Endothelial cell of umbilical vein (primary cell): ENCODE results near the gene CCDC9B. TPM values are rescaled to one million over a fixed set of nuclear protein-coding genes. Genes with fewer than 3 reads are reported as not detected.

Experiments used
- BruUV-seq: library from RNA; stranded (reverse); fragments of 400-500 nt; replicated peaks from 2 replicates; lab custom pipeline; 2021; lab: Mats Ljungman, UMichigan
- CTCF ChIA-PET: fragments of 300-600, 350-600 bp; sonication (Branson Sonifier 250); formaldehyde crosslinking; loops from one replicate; lab custom pipeline; 2021; ENCODE audit warnings: antibody characterized with exemption, inconsistent platforms; lab: Charles Lee
- POLR2A ChIA-PET: fragments of 300-600, 350-600 bp; sonication (Branson Sonifier 250); formaldehyde crosslinking; loops from one replicate; lab custom pipeline; 2021; ENCODE audit warnings: antibody characterized with exemption, inconsistent platforms; lab: Charles Lee
- DNase-seq: peaks from one replicate; pipeline ENCODE4 v3.0.0-alpha.2; 2011; ENCODE audit warnings: low read depth, low spot score
- FAIRE-seq: peaks from 2 replicates; lab custom pipeline; 2011; peaks lifted over from hg19 to GRCh38; lab: Jason Lieb, UNC
- H2AFZ ChIP-seq: 2 replicates; pipeline ENCODE4 v1.6.0; 2012; ENCODE audit warnings: low read depth, low read length, control low read depth, inconsistent platforms
- H3K27ac ChIP-seq: 2 replicates; pipeline ENCODE4 v1.5.1; 2011; ENCODE audit warnings: low read depth, mild to moderate bottlenecking, control low read depth, low read length, moderate library complexity; ENCODE audit not compliant: insufficient read depth
- H3K27me3 ChIP-seq, 2 experiments: 2 replicates each; pipeline versions ENCODE4 v1.6.0 to v1.6.1; 2011; ENCODE audit warnings: low read length in 2 of 2, mixed read lengths in 1 of 2; ENCODE audit not compliant: control insufficient read depth in 2 of 2, insufficient read depth in 2 of 2
- H3K36me3 ChIP-seq, 2 experiments: 2 replicates in 1 of 2; 3 replicates in 1 of 2; pipeline ENCODE4 v1.5.1; 2011; ENCODE audit warnings: low read length in 2 of 2, mild to moderate bottlenecking in 1 of 2, moderate library complexity in 1 of 2; ENCODE audit not compliant: control insufficient read depth in 2 of 2, insufficient read depth in 2 of 2; ENCODE audit errors: extremely low read depth in 1 of 2
- H3K4me1 ChIP-seq: 3 replicates; pipeline ENCODE4 v1.5.1; 2011; ENCODE audit warnings: mild to moderate bottlenecking, low read length; ENCODE audit not compliant: control insufficient read depth, insufficient read depth; ENCODE audit errors: extremely low read depth
- H3K4me2 ChIP-seq: 2 replicates; pipeline ENCODE4 v1.6.1; 2011; ENCODE audit warnings: low read length, control low read depth, mixed read lengths; ENCODE audit not compliant: insufficient read depth
- H3K4me3 ChIP-seq, 3 experiments: fragments of 200-600 bp in 1 of 3; sonication (generic), shearing (Covaris generic) in 1 of 3; replicated peaks in 1 of 3; 2 replicates each; pipeline ENCODE4 v1.5.1; 2011 to 2016; ENCODE audit warnings: control low read depth in 3 of 3, low read length in 3 of 3, mild to moderate bottlenecking in 2 of 3, inconsistent platforms in 1 of 3, low read depth in 1 of 3, moderate library complexity in 1 of 3; ENCODE audit not compliant: insufficient read depth in 1 of 3
- H3K79me2 ChIP-seq: 2 replicates; pipeline ENCODE4 v1.6.0; 2012; ENCODE audit warnings: low read length, inconsistent platforms; ENCODE audit not compliant: control insufficient read depth, insufficient read depth
- H3K9ac ChIP-seq: replicated peaks from 2 replicates; pipeline ENCODE3; 2011; ENCODE audit warnings: low read length, control low read depth; ENCODE audit not compliant: insufficient read depth; ENCODE audit errors: extremely low read depth
- H3K9me1 ChIP-seq: replicated peaks from 3 replicates; pipeline ENCODE4 v1.6.0; 2011; ENCODE audit warnings: mild to moderate bottlenecking, low read length; ENCODE audit not compliant: control insufficient read depth, insufficient read depth; ENCODE audit errors: extremely low read depth
- H3K9me3 ChIP-seq: replicated peaks from 2 replicates; pipeline ENCODE4 v1.5.1; 2012; ENCODE audit warnings: low read length, inconsistent platforms; ENCODE audit not compliant: control insufficient read depth, insufficient read depth
- H4K20me1 ChIP-seq: replicated peaks from 2 replicates; pipeline ENCODE3; 2011; ENCODE audit warnings: mild to moderate bottlenecking, low read length; ENCODE audit not compliant: control insufficient read depth, insufficient read depth; ENCODE audit errors: extremely low read depth
- EZH2 ChIP-seq: IDR thresholded peaks from 2 replicates; pipeline ENCODE4 v1.6.1; 2012; ENCODE audit warnings: borderline replicate concordance, low read depth, mild to moderate bottlenecking, moderate library complexity, low read length, inconsistent platforms; ENCODE audit not compliant: severe bottlenecking
- FOS ChIP-seq: IDR thresholded peaks from 2 replicates; pipeline ENCODE4 v1.6.1; 2011; ENCODE audit warnings: mild to moderate bottlenecking, low read length, moderate library complexity, borderline replicate concordance; ENCODE audit not compliant: insufficient read depth
- GATA2 ChIP-seq: IDR thresholded peaks from 2 replicates; pipeline ENCODE4 v1.7.0; 2011; ENCODE audit warnings: low read depth, mild to moderate bottlenecking, moderate library complexity, mixed read lengths, low read length; ENCODE audit not compliant: insufficient read length, insufficient read depth
- JUN ChIP-seq: IDR thresholded peaks from 2 replicates; pipeline ENCODE4 v1.6.1; 2011; ENCODE audit warnings: borderline replicate concordance, low read depth; ENCODE audit not compliant: insufficient read length, insufficient read depth
- MYC ChIP-seq: IDR thresholded peaks from one replicate; pipeline ENCODE4 v1.6.1; 2011; ENCODE audit warnings: mild to moderate bottlenecking, low read depth, low read length
- POLR2A ChIP-seq: IDR thresholded peaks from 2 replicates; pipeline ENCODE4 v1.6.1; 2012; ENCODE audit warnings: low read depth, mild to moderate bottlenecking, control low read depth, low read length
- POLR2AphosphoS5 ChIP-seq: IDR thresholded peaks from 2 replicates; pipeline ENCODE4 v1.6.1; 2012; ENCODE audit warnings: low read depth, mild to moderate bottlenecking, control low read depth, low read length, moderate library complexity; ENCODE audit not compliant: insufficient read depth
- dilution Hi-C: fragments of 300-500 bp; cut with MboI; formaldehyde crosslinking; loops from one replicate; pipeline ENCODE4 v1.15.0; 2019; ENCODE audit warnings: low sequenced_read_pairs; ENCODE audit not compliant: extremely low pct_ligation_motif_present
- intact Hi-C: fragments of 100-400 bp; cut with micrococcal nuclease; formaldehyde crosslinking; loops from one replicate; pipeline ENCODE4 v1.10.0; 2022
- polyA plus RNA-seq, 4 experiments: library from polyadenylated mRNA; depleted of rRNA in 3 of 4; stranded (reverse) in 3 of 4; unstranded in 1 of 4; fragments of >200 nt; gene quantifications; 2 replicates each; pipeline versions ENCODE4 v1.2.1 to v1.2.3, GENCODE V29; 2011 to 2012; ENCODE audit warnings: missing spikeins in 1 of 4
- total RNA-seq: library from RNA; stranded (reverse); gene quantifications from 2 replicates; pipeline ENCODE4 v1.2.3, GENCODE V29; 2021
- TF ChIP-seq, protein P1 (sequence below), 2 donors: IDR thresholded peaks; 1 replicate in 1 of 2; 2 replicates in 1 of 2; pipeline ENCODE4 v1.5.1; 2011; ENCODE audit warnings: low read length in 2 of 2, mild to moderate bottlenecking in 2 of 2, moderate library complexity in 2 of 2, control low read depth in 1 of 2, inconsistent platforms in 1 of 2, low read depth in 1 of 2; ENCODE audit not compliant: insufficient read depth in 1 of 2; ENCODE audit errors: extremely low read depth in 1 of 2
- TF ChIP-seq, protein P2 (sequence below): IDR thresholded peaks from 2 replicates; pipeline ENCODE4 v1.6.1; 2011; ENCODE audit not compliant: insufficient read depth, insufficient read length

CCDC9B gene
- total and polyA plus RNA-seq, 2 donors (not counting 3 experiments of a cell fraction or from before 2014, with no cell fraction given) = 7.6 to 46.0 TPM

DNA sequence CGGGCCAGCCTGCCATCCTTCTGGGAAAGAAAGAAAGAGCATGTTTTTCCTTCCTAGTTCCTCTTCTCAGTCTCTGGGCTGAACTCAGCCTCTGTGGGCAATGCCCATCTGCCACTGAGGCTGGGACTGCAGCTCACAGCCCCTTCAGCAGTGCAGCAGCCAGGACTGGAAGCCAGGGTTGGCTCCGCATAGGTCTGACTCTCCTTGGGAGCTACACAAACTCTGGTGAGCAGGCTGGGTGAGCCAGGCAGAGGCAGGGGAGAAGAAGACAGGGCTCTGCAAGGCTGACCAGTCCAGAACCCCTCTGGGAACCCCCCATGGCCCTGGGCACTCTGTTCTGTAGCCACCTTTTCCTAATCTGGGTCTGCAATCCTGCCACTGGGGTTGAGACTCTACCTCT lies 20.9 kb upstream of the CCDC9B start:
- no peak overlapping the region for H3K27ac ChIP-seq
- H4K20me1 ChIP-seq = no peaks in the 10 kb centered on the region
- dilution Hi-C loops = no loop called here
- intact Hi-C loops = no loop called here
- no peak overlapping the region for H3K4me3 ChIP-seq
- TF ChIP-seq POLR2AphosphoS5 = no peak
- TF ChIP-seq GATA2 = no peak
- TF ChIP-seq MYC = no peak
- no peak for TF ChIP-seq EZH2
- TF ChIP-seq POLR2A = no peak
- TF ChIP-seq, protein P1, sequence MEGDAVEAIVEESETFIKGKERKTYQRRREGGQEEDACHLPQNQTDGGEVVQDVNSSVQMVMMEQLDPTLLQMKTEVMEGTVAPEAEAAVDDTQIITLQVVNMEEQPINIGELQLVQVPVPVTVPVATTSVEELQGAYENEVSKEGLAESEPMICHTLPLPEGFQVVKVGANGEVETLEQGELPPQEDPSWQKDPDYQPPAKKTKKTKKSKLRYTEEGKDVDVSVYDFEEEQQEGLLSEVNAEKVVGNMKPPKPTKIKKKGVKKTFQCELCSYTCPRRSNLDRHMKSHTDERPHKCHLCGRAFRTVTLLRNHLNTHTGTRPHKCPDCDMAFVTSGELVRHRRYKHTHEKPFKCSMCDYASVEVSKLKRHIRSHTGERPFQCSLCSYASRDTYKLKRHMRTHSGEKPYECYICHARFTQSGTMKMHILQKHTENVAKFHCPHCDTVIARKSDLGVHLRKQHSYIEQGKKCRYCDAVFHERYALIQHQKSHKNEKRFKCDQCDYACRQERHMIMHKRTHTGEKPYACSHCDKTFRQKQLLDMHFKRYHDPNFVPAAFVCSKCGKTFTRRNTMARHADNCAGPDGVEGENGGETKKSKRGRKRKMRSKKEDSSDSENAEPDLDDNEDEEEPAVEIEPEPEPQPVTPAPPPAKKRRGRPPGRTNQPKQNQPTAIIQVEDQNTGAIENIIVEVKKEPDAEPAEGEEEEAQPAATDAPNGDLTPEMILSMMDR (IDR thresholded peaks at IDR 0.05; ENCODE audit: extremely low read depth in 1 of 2, insufficient read depth in 1 of 2, low read depth in 1 of 2, low read length in 2 of 2) = no peak
- TF ChIP-seq FOS = no peak
- no peak for TF ChIP-seq JUN
- TF ChIP-seq, protein P2, sequence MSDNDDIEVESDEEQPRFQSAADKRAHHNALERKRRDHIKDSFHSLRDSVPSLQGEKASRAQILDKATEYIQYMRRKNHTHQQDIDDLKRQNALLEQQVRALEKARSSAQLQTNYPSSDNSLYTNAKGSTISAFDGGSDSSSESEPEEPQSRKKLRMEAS = no peak
- H3K79me2 ChIP-seq = no peaks in the 10 kb centered on the region
- no peak for DNase-seq
- no TSS peak for BruUV-seq
- H3K9me3 ChIP-seq = no peaks in the 10 kb centered on the region
- no peak overlapping the region for H3K9ac ChIP-seq
- no peak for FAIRE-seq
- H2AFZ ChIP-seq = no peak overlapping the region
- ChIA-PET POLR2A (no interaction called here), CTCF (no interaction called here)
- H3K27me3 ChIP-seq = peaks cover 6 to 9% of the 10 kb centered on the region in 2 experiments
- H3K36me3 ChIP-seq = no peaks in the 10 kb centered on the region
- no peaks in the 10 kb centered on the region for H3K9me1 ChIP-seq
- peaks cover 8% of the 10 kb centered on the region for H3K4me1 ChIP-seq
- no peak overlapping the region for H3K4me2 ChIP-seq
